Aorta (tissue), 5 donors: Measurements from ENCODE around the gene UBAP2L. TPM values are rescaled to one million over a fixed set of nuclear protein-coding genes. Genes with fewer than 3 reads are reported as not detected.

ENCODE experiments used
- ATAC-seq: fragments of 200-7000 bp; cut with Tn5 transposase; one replicate; pipeline ENCODE4 v1.9.1; 2022; ENCODE audit warnings: moderate library complexity; ENCODE audit not compliant: low FRiP score
- DNase-seq, 2 donors: peaks; one replicate each; pipeline ENCODE4 v3.0.0-alpha.2; 2020
- H3K27ac ChIP-seq, 2 donors: one replicate each; pipeline ENCODE4 v1.5.1; 2013; ENCODE audit warnings: low read length in 2 of 2, mild to moderate bottlenecking in 2 of 2, moderate library complexity in 2 of 2, control low read depth in 1 of 2, inconsistent platforms in 1 of 2, low read depth in 1 of 2
- H3K27me3 ChIP-seq, 2 donors: one replicate each; pipeline ENCODE4 v1.6.1; 2013; ENCODE audit warnings: control low read depth in 1 of 2, low read length in 1 of 2, mild to moderate bottlenecking in 1 of 2, moderate library complexity in 1 of 2; ENCODE audit not compliant: insufficient read depth in 2 of 2, control insufficient read depth in 1 of 2
- H3K36me3 ChIP-seq, 2 donors: one replicate each; pipeline ENCODE4 v1.6.1; 2013; ENCODE audit warnings: control low read depth in 1 of 2, low read length in 1 of 2, mild to moderate bottlenecking in 1 of 2; ENCODE audit not compliant: insufficient read depth in 2 of 2, control insufficient read depth in 1 of 2
- H3K4me1 ChIP-seq, 2 donors: one replicate each; pipeline ENCODE4 v1.6.1; 2013; ENCODE audit warnings: low read length in 2 of 2, control low read depth in 1 of 2, mild to moderate bottlenecking in 1 of 2, moderate library complexity in 1 of 2; ENCODE audit not compliant: insufficient read depth in 2 of 2, control insufficient read depth in 1 of 2
- H3K4me3 ChIP-seq, 2 donors: one replicate each; pipeline ENCODE4 v1.5.1; 2013; ENCODE audit warnings: low read length in 2 of 2, control low read depth in 1 of 2, mild to moderate bottlenecking in 1 of 2
- H3K9me3 ChIP-seq: one replicate; pipeline ENCODE4 v1.6.1; 2013; ENCODE audit warnings: mild to moderate bottlenecking, low read length; ENCODE audit not compliant: control insufficient read depth
- WGBS, 2 donors: extraction: QIAGEN DNeasy Blood & Tissue Kit; methylation state at CpG; one replicate each; pipeline ENCODE4 v1.1.7; 2013; 5-methylcytosine and 5-hydroxymethylcytosine counted together
- intact Hi-C, 2 donors: fragments of 100-400 bp; cut with DNase I; formaldehyde crosslinking; loops; one replicate each; pipeline versions ENCODE4 v1.14.2 to v1.15.0; 2022
- polyA plus RNA-seq, 2 donors: library from polyadenylated mRNA; stranded (reverse); fragments of 200-250 nt; gene quantifications; one replicate each; pipeline ENCODE4 v1.2.3, GENCODE V29; 2013
- total RNA-seq, 2 donors: library from RNA; stranded (reverse); fragmentation: NEBNext Ultra II Directional; extraction: Animal tissue kit (Norgen Biotek cat#: 25700); gene quantifications; one replicate each; pipeline ENCODE4 v1.2.1, GENCODE V29; 2021
- donor health status: healthy with polysubstance abuse.
- donor health status: Bipolar disorder and iron deficiency.
- donor health status: DM: no; HTN: no; CAD: no.
- donor health status: DM: no; HTN: no; CAD: no.
- donor health status: DM: yes; HTN: yes; CAD: no.

The UBAP2L gene
- total and polyA plus RNA-seq, 4 donors: 31.9 to 146 (median 86.8) TPM

DNA sequence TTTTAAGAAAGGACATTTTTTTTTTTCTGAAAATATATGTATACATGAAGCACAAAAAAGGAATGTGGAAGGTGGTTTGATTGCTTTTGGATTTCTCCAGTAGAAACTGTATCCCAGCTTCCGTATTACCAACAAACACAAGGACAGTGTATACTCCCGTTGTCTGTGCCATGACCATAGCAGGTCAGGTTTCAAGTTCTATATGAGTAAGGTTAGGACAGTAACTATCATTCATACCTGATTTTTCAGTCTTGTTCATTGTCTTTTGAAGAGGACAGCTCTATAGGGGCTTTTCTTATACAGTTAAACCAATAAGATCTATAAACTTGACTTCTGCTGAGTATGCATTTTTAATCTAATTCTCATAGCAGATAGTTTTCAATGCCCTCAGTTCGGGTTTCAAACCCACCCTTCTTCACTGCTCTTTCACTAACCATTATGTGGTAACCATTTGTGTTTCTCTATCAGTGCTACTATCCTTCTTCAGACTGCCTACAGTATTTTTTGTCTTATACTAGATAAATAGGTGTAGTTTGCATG, 19.6 kb downstream of the UBAP2L start:
- no peaks in the 10 kb centered on the region for H3K9me3 ChIP-seq
- DNase-seq (no peak), ATAC-seq (no peak)
- H3K36me3 ChIP-seq: peaks cover 8 to 9% of the 10 kb centered on the region in 2 donors
- H3K27ac ChIP-seq: no peak overlapping the region
- H3K4me3 ChIP-seq: no peak overlapping the region
- H3K27me3 ChIP-seq: no peaks in the 10 kb centered on the region
- intact Hi-C loops: no loop called here
- no peaks in the 10 kb centered on the region for H3K4me1 ChIP-seq
- 88 to 92% methylated on average over 3 of the region's 3 CpGs for WGBS, 2 donors

DNA sequence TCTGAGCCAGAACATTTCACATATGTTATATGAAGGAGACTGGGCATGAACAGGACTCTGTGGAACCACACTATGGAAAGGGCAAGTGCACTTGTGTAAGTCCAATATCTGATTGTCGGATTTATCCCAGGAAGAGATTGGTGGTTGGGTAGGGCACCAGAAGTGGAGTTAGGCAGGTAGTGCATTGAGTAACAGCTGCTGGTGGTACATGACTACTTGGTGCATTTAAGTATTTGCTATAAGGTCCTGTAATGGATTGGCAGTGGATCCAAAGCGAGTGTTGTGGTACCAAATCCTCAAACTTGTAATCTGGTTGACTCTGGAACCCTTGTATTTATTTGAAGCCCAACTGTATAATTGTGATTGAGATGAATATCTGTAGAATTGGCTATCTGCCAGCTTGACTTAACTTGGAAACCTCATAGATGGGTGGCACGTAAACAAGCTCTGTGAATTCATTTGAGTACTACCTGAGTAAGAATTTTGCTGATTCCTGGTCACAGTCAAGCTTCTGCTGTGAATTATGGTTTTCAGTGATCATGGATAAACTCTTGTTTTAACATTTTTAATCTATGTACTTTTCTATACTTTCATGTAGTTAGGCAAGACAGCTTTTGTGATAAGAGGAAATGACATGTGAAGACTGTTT, 21.1 kb downstream of the UBAP2L start:
- no peak for ATAC-seq

GRCh38 chr1:154253671-154254070, 32.9 kb downstream of the UBAP2L start:
- no peak overlapping the region for H3K27ac ChIP-seq
- 91 to 95% methylated on average over 7 of the region's 7 CpGs for WGBS, 2 donors
- no peaks in the 10 kb centered on the region for H3K27me3 ChIP-seq
- H3K36me3 ChIP-seq: peaks cover 19 to 28% of the 10 kb centered on the region in 2 donors
- ATAC-seq (no peak), DNase-seq (no peak)
- no peaks in the 10 kb centered on the region for H3K4me1 ChIP-seq
- no peaks in the 10 kb centered on the region for H3K9me3 ChIP-seq
- intact Hi-C loops: no loop called here
- H3K4me3 ChIP-seq: no peak overlapping the region

More for the DNA sequence above, 21.1 kb downstream of the UBAP2L start:
- 78 to 80% methylated on average over 3 of the region's 3 CpGs for WGBS, 2 donors
- DNase-seq: no peak
- H3K27ac ChIP-seq: no peak overlapping the region
- H3K9me3 ChIP-seq: no peaks in the 10 kb centered on the region
- peaks cover 9 to 14% of the 10 kb centered on the region in 2 donors for H3K36me3 ChIP-seq
- H3K4me3 ChIP-seq: no peak overlapping the region
- intact Hi-C loops: no loop called here
- H3K4me1 ChIP-seq: no peaks in the 10 kb centered on the region
- H3K27me3 ChIP-seq: no peaks in the 10 kb centered on the region

GRCh38 chr1:154256686-154257085, 35.9 kb downstream of the UBAP2L start:
- Histone ChIP-seq H3K4me1 (no peaks in the 10 kb centered on the region), H3K27me3 (no peaks in the 10 kb centered on the region), H3K4me3 (no peak overlapping the region), H3K9me3 (no peaks in the 10 kb centered on the region), H3K27ac (no peak overlapping the region), H3K36me3 (peaks cover 22 to 27% of the 10 kb centered on the region in 2 donors)
- ATAC-seq (no peak), DNase-seq (no peak)
- intact Hi-C loops: no loop called here

- WGBS, 2 donors: 92 to 94% methylated on average over 2 of the region's 2 CpGs
- intact Hi-C loops: no loop called here
- Histone ChIP-seq H3K27me3 (no peaks in the 10 kb centered on the region), H3K4me3 (no peak overlapping the region), H3K27ac (no peak overlapping the region), H3K9me3 (no peaks in the 10 kb centered on the region), H3K36me3 (peaks cover 18 to 29% of the 10 kb centered on the region in 2 donors), H3K4me1 (no peaks in the 10 kb centered on the region)
- no peak for DNase-seq
- no peak for ATAC-seq
These were observed 38.0 kb downstream of the UBAP2L start for GRCh38 chr1:154258784-154259183.

DNA sequence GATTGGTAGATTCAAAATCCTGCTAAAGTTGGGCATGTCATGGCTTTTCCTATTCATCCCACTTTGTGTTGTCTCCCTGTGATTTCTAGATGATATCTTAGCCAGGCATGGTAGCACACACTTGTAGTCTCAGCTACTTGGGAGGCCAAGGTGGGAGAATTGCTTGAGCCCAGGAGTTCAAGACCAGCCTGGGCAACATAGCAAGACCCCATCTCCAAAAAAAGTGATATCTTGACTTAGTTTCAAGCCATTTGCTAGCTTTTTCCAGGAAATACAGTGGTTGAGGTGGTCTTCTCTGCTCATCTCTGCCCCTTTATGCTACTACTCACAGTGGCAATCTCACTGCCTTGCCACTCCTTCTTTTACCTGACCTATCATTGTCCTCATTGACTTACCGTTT, 39.4 kb downstream of the UBAP2L start:
- Histone ChIP-seq H3K27ac (no peak overlapping the region), H3K27me3 (no peaks in the 10 kb centered on the region), H3K36me3 (peaks cover 17 to 24% of the 10 kb centered on the region in 2 donors), H3K4me3 (no peak overlapping the region), H3K4me1 (no peaks in the 10 kb centered on the region), H3K9me3 (no peaks in the 10 kb centered on the region)
- intact Hi-C loops: loop anchor here in 1 of 2 donors (5.0 kb wide), 1 partner anchor 33 kb away; no protein-coding TSS in a partner anchor
- no peak for ATAC-seq
- 73 to 86% methylated on average over 1 of the region's 1 CpG for WGBS, 2 donors
- DNase-seq: no peak

DNA sequence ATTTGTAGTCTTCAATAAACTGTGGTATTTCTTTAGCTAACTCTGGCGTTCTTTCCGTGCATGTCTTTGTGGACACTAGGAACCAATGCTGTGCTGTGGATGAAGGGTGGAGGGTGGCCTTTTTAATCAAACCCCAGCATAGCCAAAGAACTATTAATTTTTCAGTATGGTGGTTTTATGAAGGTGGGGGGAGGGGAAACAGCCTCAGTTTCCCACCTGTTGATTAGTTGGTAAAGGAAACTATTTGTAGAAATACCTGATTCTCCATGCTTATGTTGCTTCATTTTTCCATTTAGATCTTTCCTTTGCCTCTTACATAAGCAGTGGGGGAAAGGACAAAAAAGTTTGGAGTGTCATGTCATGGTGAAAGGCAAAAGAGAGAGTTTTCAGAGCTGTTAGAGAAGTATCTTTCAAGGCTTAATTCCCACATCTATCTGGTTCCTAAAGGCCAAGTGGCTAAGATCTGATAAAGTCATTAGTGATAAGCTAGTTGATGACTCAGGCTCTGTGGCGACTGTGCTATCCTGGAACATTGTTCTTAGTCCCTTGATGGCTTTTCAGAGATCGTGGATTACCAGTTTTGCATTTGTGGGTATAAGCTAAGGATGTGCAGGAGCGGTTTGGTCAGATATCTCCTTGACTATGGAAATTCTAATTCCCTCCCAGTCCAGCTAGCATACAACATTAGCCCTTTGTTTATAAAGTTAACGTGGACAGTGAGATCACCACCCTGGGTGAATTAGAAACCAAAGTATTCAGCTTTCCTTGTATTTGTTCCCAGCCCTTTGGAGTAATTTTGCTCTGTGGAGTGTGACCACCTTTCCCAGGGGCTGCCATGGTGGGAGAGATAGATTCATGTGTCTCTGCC, 42.9 kb downstream of the UBAP2L start:
- Histone ChIP-seq H3K27ac (no peak overlapping the region), H3K4me1 (no peaks in the 10 kb centered on the region), H3K4me3 (no peak overlapping the region), H3K27me3 (no peaks in the 10 kb centered on the region), H3K9me3 (no peaks in the 10 kb centered on the region), H3K36me3 (peaks cover 7 to 22% of the 10 kb centered on the region in 2 donors)
- no peak for DNase-seq
- WGBS, 2 donors: 65 to 67% methylated on average over 6 of the region's 6 CpGs
- no peak for ATAC-seq
- intact Hi-C loops: loop anchor here in 1 of 2 donors (5.0 kb wide), 1 partner anchor 36 kb away; no protein-coding TSS in a partner anchor

DNA sequence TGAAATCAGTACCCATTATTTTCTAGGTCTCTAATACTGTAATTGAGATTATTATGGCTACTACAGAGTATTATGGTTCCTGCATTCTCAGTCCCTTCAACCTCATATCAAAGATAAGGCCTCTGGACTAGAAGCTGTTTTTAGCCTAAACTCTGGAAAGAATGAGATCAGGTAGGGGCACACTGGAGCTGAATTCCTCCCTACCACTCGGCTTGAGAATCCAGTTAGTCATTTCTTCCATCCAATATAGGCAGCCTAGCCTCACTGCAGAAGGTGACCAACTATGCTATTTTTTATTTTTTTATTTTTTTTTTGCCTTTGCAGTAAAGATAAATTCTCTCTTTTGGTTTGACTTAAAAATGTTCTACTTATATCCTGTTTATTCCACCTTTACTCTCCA, 43.7 kb downstream of the UBAP2L start:
- ATAC-seq: no peak

More for the DNA sequence above, 43.7 kb downstream of the UBAP2L start:
- no peak overlapping the region for H3K27ac ChIP-seq
- intact Hi-C loops: loop anchor here in 1 of 2 donors (5.0 kb wide), 1 partner anchor 37 kb away; no protein-coding TSS in a partner anchor
- WGBS, 2 donors: 4 to 14% methylated on average over 1 of the region's 1 CpG
- DNase-seq: no peak
- H3K9me3 ChIP-seq: no peaks in the 10 kb centered on the region
- H3K27me3 ChIP-seq: no peaks in the 10 kb centered on the region
- no peaks in the 10 kb centered on the region for H3K4me1 ChIP-seq
- peaks cover 11 to 25% of the 10 kb centered on the region in 2 donors for H3K36me3 ChIP-seq
- no peak overlapping the region for H3K4me3 ChIP-seq
